ENCODE measurements around the gene KASH5. TPM values are rescaled to one million over a fixed set of nuclear protein-coding genes. Genes with fewer than 3 reads are reported as not detected.

KASH5 gene
- total RNA-seq, 4 donors from 2014 or later = not detected

- TF ChIP-seq POLR2AphosphoS5 (IDR thresholded peaks at IDR 0.05) (no peak), CTCF (IDR thresholded peaks at IDR 0.05) (no peak), EP300 (IDR thresholded peaks at IDR 0.05) (no peak), POLR2A (IDR thresholded peaks at IDR 0.05) (no peak)
- 89% methylated on average over 13 of the region's 15 CpGs for WGBS
- peaks cover 74% of the 10 kb centered on the region for H3K36me3 ChIP-seq
These were observed 40.9 kb upstream of the KASH5 start for GRCh38 chr19:49347191-49347590.

GRCh38 chr19:49347835-49348234 is 40.2 kb upstream of the KASH5 start:
- 40% methylated on average over 2 of the region's 3 CpGs for WGBS
- Histone ChIP-seq H3K4me1 (no peaks in the 10 kb centered on the region), H3K27ac (no peak overlapping the region), H3K4me3 (no peak overlapping the region), H3K9me3 (no peaks in the 10 kb centered on the region), H3K27me3 (no peaks in the 10 kb centered on the region), H3K36me3 (peaks cover 68% of the 10 kb centered on the region)
- no peak for TF ChIP-seq POLR2AphosphoS5 (IDR thresholded peaks at IDR 0.05)
- TF ChIP-seq POLR2A (IDR thresholded peaks at IDR 0.05) = no peak
- no peak for TF ChIP-seq EP300 (IDR thresholded peaks at IDR 0.05)
- no peak for TF ChIP-seq CTCF (IDR thresholded peaks at IDR 0.05)
- DNase-seq (ENCODE audit: low spot score in 2 of 2) = no peak

More at GRCh38 chr19:49347191-49347590, 40.9 kb upstream of the KASH5 start:
- Histone ChIP-seq H3K9me3 (no peaks in the 10 kb centered on the region), H3K4me3 (no peak overlapping the region), H3K4me1 (no peaks in the 10 kb centered on the region), H3K27me3 (no peaks in the 10 kb centered on the region), H3K27ac (no peak overlapping the region)
- no peak for DNase-seq (ENCODE audit: low spot score in 2 of 2)

- H3K4me3 ChIP-seq = no peak overlapping the region
- TF ChIP-seq EP300 (IDR thresholded peaks at IDR 0.05) (no peak), CTCF (IDR thresholded peaks at IDR 0.05) (no peak), POLR2A (IDR thresholded peaks at IDR 0.05) (no peak), POLR2AphosphoS5 (IDR thresholded peaks at IDR 0.05) (no peak)
- no peak overlapping the region for H3K27ac ChIP-seq
- peaks cover 67% of the 10 kb centered on the region for H3K36me3 ChIP-seq
- no peaks in the 10 kb centered on the region for H3K9me3 ChIP-seq
- WGBS = 86% methylated on average over 12 of the region's 12 CpGs
- H3K4me1 ChIP-seq = no peaks in the 10 kb centered on the region
- DNase-seq (ENCODE audit: low spot score in 2 of 2) = no peak
- no peaks in the 10 kb centered on the region for H3K27me3 ChIP-seq
These were observed 39.5 kb upstream of the KASH5 start for GRCh38 chr19:49348305-49349189.

- Histone ChIP-seq H3K36me3 (peaks cover 60% of the 10 kb centered on the region), H3K27ac (no peak overlapping the region), H3K4me3 (no peak overlapping the region), H3K27me3 (no peaks in the 10 kb centered on the region), H3K4me1 (no peaks in the 10 kb centered on the region), H3K9me3 (no peaks in the 10 kb centered on the region)
- TF ChIP-seq POLR2A (IDR thresholded peaks at IDR 0.05) = no peak
- TF ChIP-seq POLR2AphosphoS5 (IDR thresholded peaks at IDR 0.05) = no peak
- no peak for TF ChIP-seq EP300 (IDR thresholded peaks at IDR 0.05)
- TF ChIP-seq CTCF (IDR thresholded peaks at IDR 0.05) = no peak
- DNase-seq (ENCODE audit: low spot score in 2 of 2) = no peak
- WGBS = 91% methylated on average over 2 of the region's 2 CpGs
These were observed 38.5 kb upstream of the KASH5 start for GRCh38 chr19:49349567-49349966.

- Histone ChIP-seq H3K4me3 (no peak overlapping the region), H3K27ac (no peak overlapping the region), H3K27me3 (no peaks in the 10 kb centered on the region), H3K9me3 (no peaks in the 10 kb centered on the region), H3K4me1 (peaks cover 17% of the 10 kb centered on the region), H3K36me3 (peaks cover 44% of the 10 kb centered on the region)
- 36% methylated on average over 12 of the region's 12 CpGs for WGBS
- TF ChIP-seq CTCF (IDR thresholded peaks at IDR 0.05) (no peak), POLR2AphosphoS5 (IDR thresholded peaks at IDR 0.05) (no peak), EP300 (IDR thresholded peaks at IDR 0.05) (no peak), POLR2A (IDR thresholded peaks at IDR 0.05) (no peak)
- no peak for DNase-seq (ENCODE audit: low spot score in 2 of 2)
These were observed 32.1 kb upstream of the KASH5 start for GRCh38 chr19:49355909-49356353.
